ENCODE results near the gene SNUPN.

- TF ChIP-seq CTCF (conservative IDR thresholded peaks at IDR 0.05 in 1 of 2, IDR thresholded peaks at IDR 0.05 in 1 of 2; ENCODE audit: low read depth in 1 of 2, low read length in 2 of 2) (no peak), EZH2 (IDR thresholded peaks at IDR 0.05; ENCODE audit: low read length, missing control alignments) (no peak)
Measured at GRCh38 chr15:75606026-75606425, 19.5 kb downstream of the SNUPN start.
